ENCODE measurements around the gene NR2F1. TPM values are rescaled to one million over a fixed set of nuclear protein-coding genes. Genes with fewer than 3 reads are reported as not detected.

The NR2F1 gene
- total RNA-seq, 6 experiments from 2014 or later: 5.3 to 12.1 (median 9.4) TPM

DNA sequence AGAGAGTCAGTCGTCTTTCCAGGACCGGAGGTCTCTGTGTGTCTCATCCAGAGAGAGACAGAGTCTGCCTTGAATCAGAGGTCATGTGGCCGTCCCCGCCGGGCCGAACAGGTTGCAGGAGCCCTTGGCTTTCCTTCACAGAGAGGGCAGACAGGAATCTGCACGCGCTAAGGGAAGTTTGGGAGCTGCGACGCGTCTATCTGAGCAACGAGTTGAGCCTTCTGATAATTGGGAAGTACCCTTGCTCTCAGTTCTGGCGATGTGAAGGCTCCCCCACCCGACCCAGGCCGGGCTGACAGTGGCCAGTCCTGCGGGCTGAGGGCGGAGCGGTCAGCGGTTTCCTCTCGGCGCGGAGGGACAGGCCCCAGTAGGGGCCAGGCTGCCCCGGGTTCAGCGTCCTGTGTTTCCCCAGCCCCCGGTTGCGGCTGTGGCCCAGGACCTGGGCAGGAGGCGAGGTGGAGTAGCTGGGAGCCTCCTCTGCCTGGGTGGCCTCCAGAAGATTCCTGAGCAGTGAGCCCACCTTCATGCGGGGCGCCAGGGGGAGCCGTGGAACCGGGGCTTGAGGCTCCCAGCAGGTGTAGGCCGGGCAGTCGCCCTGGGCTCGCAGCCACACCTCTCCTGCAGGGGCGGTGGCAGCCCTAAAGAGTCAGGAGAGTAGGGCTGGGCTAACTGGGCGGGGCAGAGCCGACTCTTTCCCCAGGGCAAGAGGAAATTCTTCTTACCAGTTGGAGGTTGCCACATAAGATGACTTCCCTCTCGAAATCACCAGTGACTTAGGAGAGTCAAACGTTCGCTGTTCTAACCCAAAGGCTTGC is 13.9 kb downstream of the NR2F1 start:
- WGBS (ENCODE audit: insufficient coverage, low coverage, low lambda C conversion rate, missing lambda C conversion rate): 31% methylated on average over 7 of the region's 40 CpGs
- Histone ChIP-seq H3K4me1 (no peaks in the 10 kb centered on the region), H3K36me3 (no peaks in the 10 kb centered on the region), H3K27ac (no peak overlapping the region), H3K4me3 (no peak overlapping the region), H3K27me3 (no peaks in the 10 kb centered on the region), H3K9me3 (no peaks in the 10 kb centered on the region)
- peak; percentile 27 to 43 (median 36) for ATAC-seq
- no peak for DNase-seq
- intact Hi-C loops (cut with DNase I): no loop called here
- TF ChIP-seq, protein P1, sequence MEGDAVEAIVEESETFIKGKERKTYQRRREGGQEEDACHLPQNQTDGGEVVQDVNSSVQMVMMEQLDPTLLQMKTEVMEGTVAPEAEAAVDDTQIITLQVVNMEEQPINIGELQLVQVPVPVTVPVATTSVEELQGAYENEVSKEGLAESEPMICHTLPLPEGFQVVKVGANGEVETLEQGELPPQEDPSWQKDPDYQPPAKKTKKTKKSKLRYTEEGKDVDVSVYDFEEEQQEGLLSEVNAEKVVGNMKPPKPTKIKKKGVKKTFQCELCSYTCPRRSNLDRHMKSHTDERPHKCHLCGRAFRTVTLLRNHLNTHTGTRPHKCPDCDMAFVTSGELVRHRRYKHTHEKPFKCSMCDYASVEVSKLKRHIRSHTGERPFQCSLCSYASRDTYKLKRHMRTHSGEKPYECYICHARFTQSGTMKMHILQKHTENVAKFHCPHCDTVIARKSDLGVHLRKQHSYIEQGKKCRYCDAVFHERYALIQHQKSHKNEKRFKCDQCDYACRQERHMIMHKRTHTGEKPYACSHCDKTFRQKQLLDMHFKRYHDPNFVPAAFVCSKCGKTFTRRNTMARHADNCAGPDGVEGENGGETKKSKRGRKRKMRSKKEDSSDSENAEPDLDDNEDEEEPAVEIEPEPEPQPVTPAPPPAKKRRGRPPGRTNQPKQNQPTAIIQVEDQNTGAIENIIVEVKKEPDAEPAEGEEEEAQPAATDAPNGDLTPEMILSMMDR (IDR thresholded peaks at IDR 0.05): no peak
- no peak for TF ChIP-seq POLR2A (IDR thresholded peaks at IDR 0.05)

- WGBS (ENCODE audit: insufficient coverage, low coverage, low lambda C conversion rate, missing lambda C conversion rate): 52% methylated on average over 23 of the region's 28 CpGs
- DNase-seq: no peak
- intact Hi-C loops (cut with DNase I): no loop called here
These were observed 15.3 kb downstream of the NR2F1 start for GRCh38 chr5:93598091-93599000.

DNA sequence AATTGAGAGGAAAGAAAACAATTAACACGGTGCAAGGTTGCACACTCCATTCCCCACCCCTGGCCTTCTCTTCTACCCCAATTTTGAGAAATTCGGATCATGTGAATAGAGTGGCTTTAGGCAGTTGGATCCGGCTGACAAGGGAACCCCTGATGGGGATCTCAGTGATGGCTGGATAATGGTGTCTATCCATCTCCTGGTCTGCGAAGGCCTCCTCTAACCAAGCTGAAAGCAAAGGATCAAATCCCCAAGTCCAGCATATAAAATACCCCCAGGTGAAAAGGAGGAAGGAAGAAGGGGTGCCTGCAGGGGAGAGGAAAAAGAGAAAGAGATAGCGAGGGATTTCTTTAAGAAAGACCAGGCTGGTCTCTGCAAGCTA is 16.0 kb downstream of the NR2F1 start:
- H3K9me3 ChIP-seq: no peaks in the 10 kb centered on the region
- H3K4me3 ChIP-seq: no peak overlapping the region
- no peaks in the 10 kb centered on the region for H3K4me1 ChIP-seq
- no peak overlapping the region for H3K27ac ChIP-seq
- intact Hi-C loops (cut with DNase I): no loop called here
- no peak for ATAC-seq
- no peaks in the 10 kb centered on the region for H3K36me3 ChIP-seq
- peaks cover 7 to 11% of the 10 kb centered on the region in 2 donors for H3K27me3 ChIP-seq
- no peak for TF ChIP-seq POLR2A (IDR thresholded peaks at IDR 0.05)
- TF ChIP-seq, protein P1 (IDR thresholded peaks at IDR 0.05): no peak
- 45% methylated on average over 5 of the region's 5 CpGs for WGBS (ENCODE audit: insufficient coverage, low coverage, low lambda C conversion rate, missing lambda C conversion rate)
- no peak for DNase-seq

More at GRCh38 chr5:93598091-93599000, 15.3 kb downstream of the NR2F1 start:
- Histone ChIP-seq H3K27ac (no peak overlapping the region), H3K4me3 (no peak overlapping the region), H3K36me3 (no peaks in the 10 kb centered on the region), H3K4me1 (no peaks in the 10 kb centered on the region), H3K9me3 (no peaks in the 10 kb centered on the region), H3K27me3 (peaks cover 5 to 7% of the 10 kb centered on the region in 2 donors)
- no peak for ATAC-seq
- TF ChIP-seq, protein P1 (IDR thresholded peaks at IDR 0.05): no peak
- no peak for TF ChIP-seq POLR2A (IDR thresholded peaks at IDR 0.05)

DNA sequence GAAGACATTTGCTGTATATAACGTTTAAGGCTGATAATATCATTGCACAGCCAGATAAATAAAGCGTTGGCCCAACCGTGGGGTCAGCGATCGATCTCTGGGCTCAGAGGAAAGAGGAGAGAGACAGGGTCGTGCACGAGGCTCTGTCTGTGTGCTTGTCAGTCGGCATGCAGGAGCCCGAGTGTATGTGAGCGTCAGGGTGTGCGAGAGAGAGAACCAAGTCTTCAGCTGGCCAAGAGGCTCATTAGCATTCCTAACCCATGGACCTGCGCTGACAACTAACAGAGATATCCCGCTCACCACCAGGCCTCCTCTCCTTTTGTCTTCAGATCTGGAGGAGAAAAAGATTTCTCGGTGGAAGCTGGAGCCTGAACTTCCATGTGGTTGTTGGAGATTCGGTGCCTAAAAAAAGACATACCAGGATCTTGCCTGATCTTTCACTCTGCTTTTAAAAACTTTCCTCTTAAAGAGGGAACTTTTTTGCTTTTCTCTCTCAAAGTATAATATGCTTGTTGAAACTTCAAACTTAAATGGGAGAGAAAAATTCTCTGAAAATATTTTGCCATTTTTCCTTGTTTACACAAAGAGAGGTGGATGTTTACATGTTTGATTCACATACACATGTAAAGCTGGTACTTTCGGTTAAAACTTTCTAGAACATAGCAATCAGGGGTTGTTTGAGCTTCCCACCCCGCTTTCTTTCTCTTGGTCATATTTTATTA is 16.5 kb downstream of the NR2F1 start:
- H3K36me3 ChIP-seq: no peaks in the 10 kb centered on the region
- peaks cover 7 to 16% of the 10 kb centered on the region in 2 donors for H3K27me3 ChIP-seq
- ATAC-seq (peak in 1 of 4 donors; percentile 13), DNase-seq (no peak)
- no peaks in the 10 kb centered on the region for H3K4me1 ChIP-seq
- no peak overlapping the region for H3K4me3 ChIP-seq
- 21% methylated on average over 16 of the region's 17 CpGs for WGBS (ENCODE audit: insufficient coverage, low coverage, low lambda C conversion rate, missing lambda C conversion rate)
- intact Hi-C loops (cut with DNase I): no loop called here
- no peak overlapping the region for H3K27ac ChIP-seq
- no peak for TF ChIP-seq POLR2A (IDR thresholded peaks at IDR 0.05)
- TF ChIP-seq, protein P1 (IDR thresholded peaks at IDR 0.05): no peak
- no peaks in the 10 kb centered on the region for H3K9me3 ChIP-seq
